ENCODE data around the gene SYT7. TPM values are rescaled to one million over a fixed set of nuclear protein-coding genes. Genes with fewer than 3 reads are reported as not detected.
A peak's percentile ranks its signal among the peaks of the same experiment; 100 is the strongest.

Gene SYT7
- total RNA-seq, 6 experiments from 2014 or later: 13.1 to 70.8 (median 31.6) TPM

DNA sequence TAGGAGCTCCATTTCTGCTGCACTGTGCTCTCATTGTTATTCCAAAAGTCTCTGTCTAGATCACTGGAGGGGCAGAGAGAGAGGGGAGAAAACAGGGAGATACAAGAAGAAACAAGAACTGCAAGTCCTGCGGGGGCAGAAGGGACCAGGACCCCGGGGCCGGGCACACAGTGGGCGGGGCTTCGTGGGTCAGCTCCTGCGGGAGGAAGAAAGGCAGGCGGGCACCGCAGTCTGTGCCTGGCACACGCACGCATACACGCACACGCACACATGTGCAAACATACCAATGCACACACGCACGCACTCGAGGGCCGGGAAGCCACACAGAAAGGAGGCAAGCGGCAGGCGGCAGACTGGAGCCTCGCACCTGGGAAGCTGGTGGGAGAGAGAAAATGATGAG, 33.6 kb downstream of the SYT7 start:
- TF ChIP-seq POLR2A (IDR thresholded peaks at IDR 0.05): no peak
- TF ChIP-seq, protein P1, sequence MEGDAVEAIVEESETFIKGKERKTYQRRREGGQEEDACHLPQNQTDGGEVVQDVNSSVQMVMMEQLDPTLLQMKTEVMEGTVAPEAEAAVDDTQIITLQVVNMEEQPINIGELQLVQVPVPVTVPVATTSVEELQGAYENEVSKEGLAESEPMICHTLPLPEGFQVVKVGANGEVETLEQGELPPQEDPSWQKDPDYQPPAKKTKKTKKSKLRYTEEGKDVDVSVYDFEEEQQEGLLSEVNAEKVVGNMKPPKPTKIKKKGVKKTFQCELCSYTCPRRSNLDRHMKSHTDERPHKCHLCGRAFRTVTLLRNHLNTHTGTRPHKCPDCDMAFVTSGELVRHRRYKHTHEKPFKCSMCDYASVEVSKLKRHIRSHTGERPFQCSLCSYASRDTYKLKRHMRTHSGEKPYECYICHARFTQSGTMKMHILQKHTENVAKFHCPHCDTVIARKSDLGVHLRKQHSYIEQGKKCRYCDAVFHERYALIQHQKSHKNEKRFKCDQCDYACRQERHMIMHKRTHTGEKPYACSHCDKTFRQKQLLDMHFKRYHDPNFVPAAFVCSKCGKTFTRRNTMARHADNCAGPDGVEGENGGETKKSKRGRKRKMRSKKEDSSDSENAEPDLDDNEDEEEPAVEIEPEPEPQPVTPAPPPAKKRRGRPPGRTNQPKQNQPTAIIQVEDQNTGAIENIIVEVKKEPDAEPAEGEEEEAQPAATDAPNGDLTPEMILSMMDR (IDR thresholded peaks at IDR 0.05): no peak
- DNase-seq (no peak), ATAC-seq (no peak)
- Histone ChIP-seq H3K4me3 (no peak overlapping the region), H3K27ac (no peak overlapping the region), H3K4me1 (peaks cover 0 to 14% (median 0%) of the 10 kb centered on the region in 4 donors), H3K36me3 (no peaks in the 10 kb centered on the region), H3K9me3 (no peaks in the 10 kb centered on the region), H3K27me3 (no peaks in the 10 kb centered on the region)
- intact Hi-C loops (cut with DNase I): no loop called here
- 77% methylated on average over 13 of the region's 19 CpGs for WGBS (ENCODE audit: insufficient coverage, low coverage, low lambda C conversion rate, missing lambda C conversion rate)

DNA sequence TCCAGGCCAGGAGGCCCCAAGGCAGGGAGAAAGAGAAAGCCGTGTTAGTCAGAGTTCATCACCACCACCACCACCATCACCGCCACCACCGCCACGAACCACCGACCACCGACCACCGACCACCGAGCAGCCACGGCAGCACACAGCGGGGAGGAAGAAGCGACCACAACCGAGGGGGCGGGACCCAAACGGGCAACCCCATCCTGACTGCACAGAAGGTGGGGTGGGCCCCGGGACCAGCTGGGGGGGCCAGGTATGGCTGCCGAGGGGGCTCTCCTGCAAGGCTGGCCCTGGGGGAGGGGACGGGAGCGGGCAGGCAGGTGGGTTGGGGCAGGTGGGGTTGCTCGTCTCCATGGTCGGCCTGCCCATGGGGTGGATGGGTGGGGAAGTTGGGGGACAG, 34.2 kb downstream of the SYT7 start:
- Histone ChIP-seq H3K9me3 (no peaks in the 10 kb centered on the region), H3K4me1 (peaks cover 0 to 14% (median 0%) of the 10 kb centered on the region in 4 donors), H3K36me3 (no peaks in the 10 kb centered on the region), H3K4me3 (no peak overlapping the region), H3K27ac (no peak overlapping the region), H3K27me3 (no peaks in the 10 kb centered on the region)
- ATAC-seq (no peak), DNase-seq (no peak)
- 62% methylated on average over 14 of the region's 20 CpGs for WGBS (ENCODE audit: insufficient coverage, low coverage, low lambda C conversion rate, missing lambda C conversion rate)
- intact Hi-C loops (cut with DNase I): no loop called here
- TF ChIP-seq, protein P1 (IDR thresholded peaks at IDR 0.05): no peak
- TF ChIP-seq POLR2A (IDR thresholded peaks at IDR 0.05): no peak

DNA sequence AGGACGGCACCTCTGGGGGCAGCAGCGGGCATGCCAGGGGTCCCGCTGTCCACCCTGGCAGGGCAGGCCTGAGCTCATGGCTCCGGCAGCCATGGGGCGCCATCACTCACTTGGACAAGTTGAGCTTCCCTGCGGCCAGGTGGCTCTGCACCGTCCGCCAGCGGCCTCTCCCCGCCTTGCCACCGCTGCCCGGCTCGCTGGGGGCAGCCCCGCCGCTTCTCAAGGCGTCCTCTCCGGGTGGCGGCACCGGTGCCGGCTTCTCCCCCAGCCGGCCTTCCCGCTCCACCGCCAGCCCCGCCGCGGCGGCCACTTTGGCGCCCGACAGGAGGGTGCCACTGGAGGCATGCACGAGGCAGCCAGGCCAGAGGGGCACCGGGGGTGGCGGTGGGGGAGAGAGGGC, 35.0 kb downstream of the SYT7 start:
- Histone ChIP-seq H3K4me3 (no peak overlapping the region), H3K36me3 (no peaks in the 10 kb centered on the region), H3K27me3 (no peaks in the 10 kb centered on the region), H3K4me1 (peaks cover 0 to 14% (median 0%) of the 10 kb centered on the region in 4 donors), H3K27ac (no peak overlapping the region), H3K9me3 (no peaks in the 10 kb centered on the region)
- WGBS (ENCODE audit: insufficient coverage, low coverage, low lambda C conversion rate, missing lambda C conversion rate): 84% methylated on average over 9 of the region's 32 CpGs
- DNase-seq: no peak
- no peak for TF ChIP-seq POLR2A (IDR thresholded peaks at IDR 0.05)
- TF ChIP-seq, protein P1 (IDR thresholded peaks at IDR 0.05): no peak
- intact Hi-C loops (cut with DNase I): no loop called here
- ATAC-seq: no peak

GRCh38 chr11:61545341-61545740, 35.5 kb downstream of the SYT7 start:
- no peak for TF ChIP-seq POLR2A (IDR thresholded peaks at IDR 0.05)
- TF ChIP-seq, protein P1 (IDR thresholded peaks at IDR 0.05): peak; percentile 27 to 46 (median 30)
- no peak overlapping the region for H3K27ac ChIP-seq
- no peak for ATAC-seq
- no peaks in the 10 kb centered on the region for H3K36me3 ChIP-seq
- H3K4me1 ChIP-seq: peaks cover 0 to 14% (median 0%) of the 10 kb centered on the region in 4 donors
- intact Hi-C loops (cut with DNase I): no loop called here
- H3K27me3 ChIP-seq: no peaks in the 10 kb centered on the region
- H3K4me3 ChIP-seq: no peak overlapping the region
- DNase-seq: no peak
- WGBS (ENCODE audit: insufficient coverage, low coverage, low lambda C conversion rate, missing lambda C conversion rate): 90% methylated on average over 2 of the region's 7 CpGs
- no peaks in the 10 kb centered on the region for H3K9me3 ChIP-seq

GRCh38 chr11:61544466-61544865, 36.4 kb downstream of the SYT7 start:
- H3K27ac ChIP-seq: peak overlapping the region in 1 of 3 donors; percentile 45
- ATAC-seq (no peak), DNase-seq (no peak)
- peaks cover 0 to 14% (median 0%) of the 10 kb centered on the region in 4 donors for H3K4me1 ChIP-seq
- no peaks in the 10 kb centered on the region for H3K36me3 ChIP-seq
- TF ChIP-seq, protein P1 (IDR thresholded peaks at IDR 0.05): no peak
- no peak for TF ChIP-seq POLR2A (IDR thresholded peaks at IDR 0.05)
- intact Hi-C loops (cut with DNase I): no loop called here
- H3K9me3 ChIP-seq: no peaks in the 10 kb centered on the region
- H3K4me3 ChIP-seq: no peak overlapping the region
- H3K27me3 ChIP-seq: no peaks in the 10 kb centered on the region
- 95% methylated on average over 4 of the region's 6 CpGs for WGBS (ENCODE audit: insufficient coverage, low coverage, low lambda C conversion rate, missing lambda C conversion rate)
